Medulla oblongata (tissue), 1 donor: ENCODE results near the gene ZMYND8.
"Not testable (repeated sequence)": the region's sequence is repeated elsewhere in the genome, so short reads cannot be mapped to it uniquely, and the experiment has no call there.

Experiments used
- DNase-seq: peaks from one replicate; pipeline ENCODE4 v3.0.0-alpha.2; 2015; ENCODE audit errors: extremely low spot score

Gene ZMYND8

DNA sequence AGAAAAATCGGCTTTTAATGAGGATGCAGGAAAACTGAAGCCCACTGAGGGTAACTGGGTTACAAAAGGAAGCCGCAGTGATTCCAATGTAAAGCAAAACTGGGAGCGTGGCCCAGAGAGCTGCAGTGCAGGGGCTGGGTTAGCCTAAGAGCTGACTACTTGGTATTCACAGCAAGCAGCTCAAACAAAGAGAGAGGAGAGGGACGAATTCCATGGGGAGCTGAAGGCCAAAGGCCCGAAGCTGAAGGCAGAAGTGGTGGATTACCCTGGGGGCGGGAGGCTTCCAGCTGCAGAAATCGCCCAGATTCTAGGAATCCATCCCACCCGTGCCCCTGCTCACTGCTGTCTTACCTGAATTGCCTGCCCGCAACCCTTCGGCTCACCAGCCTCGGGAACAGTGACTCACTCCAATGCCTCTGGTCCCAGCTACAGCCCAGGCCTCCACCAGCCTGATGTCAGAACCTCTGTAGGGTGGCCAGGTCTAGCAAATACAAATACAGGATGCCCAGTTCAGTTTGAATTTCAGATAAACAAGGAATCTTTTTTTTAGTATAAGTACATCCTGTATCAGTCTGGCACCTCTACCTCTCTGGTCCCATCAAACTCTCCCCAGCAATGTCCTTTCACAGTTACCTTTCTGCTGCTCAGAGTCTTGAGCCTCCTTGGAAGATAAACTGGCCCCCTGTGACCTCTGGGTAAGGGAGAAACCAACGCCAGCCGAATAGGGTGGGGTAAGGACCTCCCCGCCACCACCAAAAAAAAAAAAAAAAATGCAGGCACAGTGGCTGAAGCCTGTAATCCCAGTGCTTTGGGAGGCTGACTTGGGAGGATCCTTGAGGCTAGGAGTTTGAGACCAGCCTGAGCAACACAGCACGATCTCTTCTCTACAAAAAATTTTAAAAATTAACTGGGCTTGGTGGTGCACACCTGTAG is 14.6 kb upstream of the ZMYND8 start:
- DNase-seq, result no peak

DNA sequence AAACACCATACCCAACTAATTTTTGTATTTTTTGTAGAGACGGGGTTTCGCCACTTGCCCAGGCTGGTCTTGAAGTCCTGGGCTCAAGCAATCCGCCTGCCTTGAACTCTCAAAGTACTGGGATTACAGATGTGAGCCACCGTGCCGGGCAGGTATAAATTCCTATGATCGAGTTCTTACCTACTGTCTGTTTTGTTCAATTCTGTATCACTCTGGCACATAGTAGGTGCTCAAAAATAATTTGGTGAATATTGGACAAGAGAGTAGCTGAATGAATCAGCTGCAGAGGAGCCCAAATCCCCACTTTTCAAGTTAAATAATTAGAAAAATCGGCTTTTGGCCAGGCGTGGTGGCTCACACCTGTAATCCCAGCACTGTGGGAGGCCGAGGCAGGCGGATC is 13.7 kb upstream of the ZMYND8 start:
- no peak for DNase-seq

DNA sequence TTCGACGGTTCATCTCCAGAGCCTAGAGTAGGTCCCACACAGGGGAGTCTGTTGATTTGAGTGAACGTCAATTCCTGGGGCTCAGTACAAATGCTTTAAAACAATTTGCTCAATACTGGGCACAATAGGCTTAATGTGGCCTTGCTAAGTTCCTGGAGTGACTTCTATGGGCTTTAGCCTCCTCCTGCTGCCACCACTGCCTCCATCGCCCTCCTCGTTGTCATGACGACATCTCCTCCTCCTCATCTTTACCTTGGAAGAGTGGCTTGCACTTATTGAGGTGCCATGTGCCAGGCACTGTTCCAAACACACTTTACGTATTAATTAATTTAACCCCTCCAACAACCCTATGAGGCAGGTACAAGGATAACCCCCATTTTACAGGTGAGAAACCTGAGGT is 11.8 kb upstream of the ZMYND8 start:
- DNase-seq, result no peak

DNA sequence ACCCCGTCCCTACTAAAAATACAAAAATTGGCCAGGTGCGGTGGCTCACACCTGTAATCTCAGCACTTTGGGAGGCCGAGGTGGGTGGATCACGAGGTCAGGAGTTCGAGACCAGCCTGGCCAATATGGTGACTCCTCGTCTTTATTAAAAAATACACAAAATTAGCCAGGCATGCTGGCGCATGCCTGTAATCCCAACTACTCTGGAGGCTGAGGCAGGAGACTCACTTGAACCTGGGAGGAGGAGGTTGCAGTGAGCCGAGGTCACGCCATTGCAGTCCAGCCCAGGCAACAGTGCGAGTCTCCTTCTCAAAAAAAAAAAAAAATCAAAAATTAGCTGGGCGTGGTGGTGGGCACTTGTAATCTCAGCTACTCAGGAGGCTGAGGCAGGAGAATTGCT is 9.8 kb upstream of the ZMYND8 start:
- not testable (repeated sequence) for DNase-seq

DNA sequence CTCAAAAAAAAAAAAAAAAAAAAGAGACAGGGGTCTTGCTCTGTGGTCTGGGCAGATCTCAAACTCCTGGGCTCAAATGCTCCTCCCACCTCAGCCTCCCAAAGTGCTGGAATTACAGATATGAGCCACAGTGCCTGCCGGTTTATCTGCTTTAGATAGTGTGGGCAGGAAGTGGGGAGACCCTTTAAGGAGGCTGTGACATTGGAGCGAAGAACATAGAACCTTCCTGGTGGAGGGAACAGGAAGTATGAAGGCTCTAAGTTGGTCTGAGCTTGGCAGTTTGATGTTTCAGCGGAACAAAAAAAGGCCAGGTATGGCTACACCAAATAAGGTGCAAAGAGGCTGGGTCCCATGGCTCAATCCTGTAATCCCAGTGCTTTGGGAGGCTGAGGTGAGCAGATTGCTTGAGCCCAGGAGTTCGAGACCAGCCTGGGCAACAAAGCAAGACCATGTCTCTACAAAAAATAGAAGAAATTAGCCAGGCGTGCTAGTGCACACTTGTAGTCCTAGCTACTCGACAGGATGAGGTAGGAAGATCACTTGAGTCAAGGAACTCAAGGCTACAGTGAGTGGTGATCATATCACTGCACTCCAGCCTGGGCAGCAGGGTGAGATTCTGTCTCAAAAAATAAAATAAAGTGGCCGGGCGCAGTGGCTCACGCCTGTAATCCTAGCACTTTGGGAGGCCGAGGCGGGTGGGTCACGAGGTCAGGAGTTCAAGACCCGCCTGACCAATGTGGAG is 8.7 kb upstream of the ZMYND8 start:
- DNase-seq, result no peak

DNA sequence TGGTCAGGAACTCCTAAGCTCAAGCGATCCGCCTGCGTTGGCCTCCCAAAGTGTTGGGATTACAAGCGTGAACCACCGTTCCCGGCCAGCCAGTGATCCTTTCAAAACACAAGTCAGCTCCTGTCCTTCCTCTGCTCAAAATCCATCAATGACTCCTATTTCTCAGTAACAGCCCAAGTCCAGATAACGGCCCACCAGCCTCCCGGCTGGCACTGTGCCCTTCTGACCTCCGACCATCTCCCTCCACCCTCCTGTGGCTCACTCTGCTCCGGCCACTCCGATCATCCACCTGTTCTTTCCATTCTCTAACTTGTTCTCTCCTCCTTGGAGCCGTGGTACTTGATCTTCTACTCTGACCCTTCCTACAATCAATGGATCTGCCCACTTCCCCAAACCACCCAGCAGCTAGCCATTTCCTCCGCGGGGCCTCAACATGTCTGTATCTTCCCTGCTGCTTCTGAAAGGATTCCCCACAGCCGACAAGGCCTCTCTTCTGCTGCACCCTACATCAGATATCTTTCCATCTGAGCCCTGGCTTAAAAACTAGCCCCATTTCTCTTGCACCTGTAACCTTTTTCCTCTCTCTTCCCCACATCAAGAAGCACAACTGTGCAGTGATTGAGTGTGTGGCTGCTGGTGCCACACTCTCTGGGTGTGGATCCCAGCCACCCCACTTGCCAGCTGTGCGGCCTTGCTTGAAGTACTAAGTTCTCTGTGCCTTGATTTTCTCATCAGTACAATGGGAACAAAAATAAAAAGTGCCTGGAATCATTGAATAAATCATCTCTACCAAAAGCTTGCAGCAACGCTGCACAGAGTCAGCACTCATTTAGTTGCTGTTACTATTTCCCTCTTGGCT is 6.1 kb upstream of the ZMYND8 start:
- no peak for DNase-seq

DNA sequence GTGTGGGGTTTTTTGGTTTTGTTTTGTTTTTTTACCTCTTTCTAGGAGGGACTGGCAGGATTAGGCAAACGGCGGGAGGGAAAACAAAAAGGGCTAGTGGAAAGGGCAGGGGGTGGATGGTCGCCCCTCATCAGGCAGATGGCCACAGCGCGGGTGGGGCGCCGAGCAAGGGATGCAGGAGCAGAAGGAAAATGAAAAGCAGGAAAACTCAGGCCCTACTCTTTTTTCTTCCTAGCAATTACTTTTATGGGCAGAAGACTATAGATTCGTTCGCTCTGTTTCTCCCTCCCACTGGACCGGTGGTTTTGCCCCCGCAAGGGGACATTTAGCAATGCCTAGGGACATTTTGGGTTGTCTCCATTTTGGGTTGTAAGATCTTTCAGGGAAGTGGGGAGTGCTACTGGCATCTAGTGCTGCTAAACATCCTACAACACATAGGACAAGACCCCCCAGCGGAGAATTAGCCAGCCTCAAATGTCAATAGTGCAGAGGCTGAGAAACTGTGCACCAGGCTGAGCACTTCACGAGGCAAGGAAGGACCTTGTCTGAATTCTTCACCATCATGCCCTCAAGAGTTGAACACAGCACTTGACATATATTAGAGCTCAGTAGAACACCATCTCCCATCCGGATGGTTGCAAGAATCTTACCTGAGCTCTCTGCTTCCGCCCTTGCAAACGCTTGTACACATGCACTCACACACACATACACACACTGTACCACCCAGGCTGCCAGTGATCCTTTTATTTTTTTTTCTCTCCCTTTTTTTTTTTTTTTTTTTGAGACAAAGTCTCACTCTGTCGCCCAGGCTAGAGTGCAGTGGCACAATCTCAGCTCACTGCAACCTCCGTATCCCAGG is 4.8 kb upstream of the ZMYND8 start:
- peak; percentile 22 for DNase-seq

DNA sequence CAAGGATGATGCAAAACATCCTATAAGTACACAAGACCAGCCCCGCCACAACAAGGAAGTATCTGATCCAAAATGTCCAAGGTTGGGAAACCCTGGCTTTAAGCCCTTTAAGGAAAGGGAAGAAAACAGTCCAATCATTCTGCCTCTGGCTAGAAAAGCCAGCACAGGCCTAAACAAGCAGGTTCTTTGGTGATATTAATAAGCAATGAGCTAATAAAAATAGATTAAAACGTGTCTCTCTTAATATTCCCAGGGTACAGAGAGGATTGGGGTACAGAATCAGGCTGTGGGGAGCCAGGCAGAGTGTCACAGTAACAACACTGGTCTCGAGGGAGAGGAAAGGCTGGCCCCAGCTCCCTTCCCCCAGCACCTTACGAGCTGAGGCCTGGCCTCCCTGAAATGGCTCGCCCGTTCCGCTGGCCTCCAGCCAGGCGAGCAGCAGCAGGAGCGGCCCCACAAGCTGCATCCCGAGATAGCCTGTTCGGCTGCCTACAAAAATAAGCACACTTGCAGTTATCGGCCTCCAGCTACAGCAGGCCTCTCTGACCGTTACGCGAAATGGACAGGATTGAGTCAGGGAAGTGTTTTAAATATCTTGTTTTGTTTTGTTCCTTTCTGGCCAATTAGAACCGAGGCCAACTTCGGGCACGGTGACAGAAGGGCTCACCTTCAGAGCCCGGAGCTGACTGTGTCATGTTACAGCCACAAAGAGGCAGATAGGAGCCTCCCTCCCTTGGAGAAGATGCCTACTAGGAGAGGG is 4.0 kb upstream of the ZMYND8 start:
- DNase-seq, result peak; percentile 73

DNA sequence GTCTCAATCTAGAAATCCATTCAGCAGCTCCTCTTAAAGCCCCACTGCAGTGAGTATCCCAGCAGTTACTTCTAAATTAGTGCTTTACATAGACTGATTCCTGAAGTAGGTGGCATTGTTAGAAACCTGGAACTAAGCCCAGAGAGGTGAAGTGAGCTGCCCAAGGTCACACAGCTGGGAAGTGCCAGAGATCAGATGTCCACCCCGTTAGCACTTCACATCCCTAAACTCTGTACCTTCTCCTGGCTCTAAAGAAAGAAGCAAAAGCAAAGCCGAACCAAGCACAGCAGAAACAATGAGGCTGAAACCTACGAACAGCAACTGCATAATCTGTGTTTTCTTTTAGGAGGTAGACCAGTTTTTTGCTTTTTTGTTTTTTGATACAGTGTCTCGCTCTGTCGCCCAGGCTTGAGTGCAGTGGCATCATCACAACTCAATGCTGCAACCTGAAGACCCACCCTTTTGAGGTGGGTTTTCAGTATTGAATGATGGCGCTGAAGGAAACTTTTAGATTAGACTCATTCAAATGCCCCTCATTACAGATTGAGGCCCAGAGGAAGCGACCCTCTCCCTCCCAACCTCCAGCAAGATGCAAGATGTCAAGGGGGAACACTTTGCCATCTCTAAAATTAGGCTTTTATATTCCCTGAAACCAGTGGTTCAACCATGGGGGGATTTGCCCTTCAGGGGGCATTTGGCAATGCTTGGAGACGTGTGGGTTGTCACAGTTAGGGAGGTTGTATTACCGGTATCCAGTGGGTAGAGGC is 3.2 kb upstream of the ZMYND8 start:
- DNase-seq, result no peak

DNA sequence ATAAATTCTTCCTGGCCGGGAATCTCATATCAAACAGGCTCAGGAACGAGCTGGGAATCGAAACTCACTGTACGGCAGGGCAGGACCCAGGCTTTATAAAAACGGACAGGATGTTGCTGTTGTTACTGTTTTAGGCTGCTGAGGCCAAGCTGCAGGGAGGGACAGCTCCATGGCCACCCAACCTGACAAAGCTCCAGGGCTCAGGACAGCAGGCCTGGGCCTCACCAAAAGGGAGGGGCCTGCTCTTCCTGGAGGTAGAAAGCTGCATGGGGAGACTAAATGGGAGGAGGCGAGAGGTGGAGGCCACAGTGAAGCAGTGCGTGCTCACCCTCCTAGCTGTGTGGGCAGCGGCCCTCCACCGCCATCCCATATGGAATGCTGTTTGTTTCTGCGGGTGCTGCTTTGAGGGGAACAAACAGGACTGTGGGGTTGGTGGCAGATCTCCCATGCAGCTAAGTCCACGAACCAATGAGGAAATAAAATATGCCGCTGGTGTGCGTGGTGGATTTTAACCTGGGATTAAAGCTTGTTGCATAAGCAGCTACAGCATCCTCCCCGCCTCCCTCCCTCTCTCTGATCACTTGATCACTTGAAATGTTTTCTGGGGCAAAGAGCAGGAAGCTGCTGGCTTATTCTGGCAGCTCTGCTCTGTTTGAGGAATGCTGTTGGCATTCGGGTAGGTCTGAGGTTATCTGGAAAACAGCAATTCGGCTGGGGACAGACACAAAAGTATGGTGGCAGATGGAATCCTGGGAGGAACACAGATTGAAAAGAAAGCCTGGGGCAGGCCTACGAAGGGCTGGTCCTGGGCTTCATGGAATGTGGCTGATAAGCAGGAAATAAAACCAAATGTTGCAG is 2.4 kb upstream of the ZMYND8 start:
- peak; percentile 96 for DNase-seq

DNA sequence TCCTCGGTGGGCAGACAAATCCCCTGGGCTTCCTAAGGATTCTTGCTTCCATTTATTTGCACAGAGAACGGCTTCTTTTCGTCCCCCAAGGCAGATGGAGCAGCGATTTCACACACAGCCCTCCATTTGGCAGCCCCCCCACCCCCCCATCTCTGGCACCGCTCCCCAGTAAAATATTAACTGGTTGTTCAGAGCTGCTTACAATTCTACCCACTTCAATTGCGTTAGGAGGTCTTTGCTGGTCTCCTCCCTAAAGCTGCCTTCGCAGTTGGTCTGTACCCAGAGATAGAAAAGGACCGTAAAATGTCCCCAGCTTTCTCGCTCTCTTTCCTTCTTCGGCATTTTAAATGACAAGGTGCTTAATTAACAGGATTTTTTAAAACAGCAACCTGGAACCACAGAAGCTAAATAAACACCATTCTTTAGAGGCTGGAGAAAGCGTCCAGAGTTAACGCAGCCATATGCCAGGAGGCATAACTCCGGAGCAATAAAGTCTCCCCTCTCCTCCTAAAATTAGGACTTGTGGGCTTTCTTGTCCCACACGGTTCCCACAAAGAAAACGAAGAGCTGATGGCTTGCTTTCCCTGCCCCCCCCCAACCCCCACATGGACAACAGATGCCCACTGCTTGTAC is 1.7 kb upstream of the ZMYND8 start:
- DNase-seq, result peak; percentile 43

DNA sequence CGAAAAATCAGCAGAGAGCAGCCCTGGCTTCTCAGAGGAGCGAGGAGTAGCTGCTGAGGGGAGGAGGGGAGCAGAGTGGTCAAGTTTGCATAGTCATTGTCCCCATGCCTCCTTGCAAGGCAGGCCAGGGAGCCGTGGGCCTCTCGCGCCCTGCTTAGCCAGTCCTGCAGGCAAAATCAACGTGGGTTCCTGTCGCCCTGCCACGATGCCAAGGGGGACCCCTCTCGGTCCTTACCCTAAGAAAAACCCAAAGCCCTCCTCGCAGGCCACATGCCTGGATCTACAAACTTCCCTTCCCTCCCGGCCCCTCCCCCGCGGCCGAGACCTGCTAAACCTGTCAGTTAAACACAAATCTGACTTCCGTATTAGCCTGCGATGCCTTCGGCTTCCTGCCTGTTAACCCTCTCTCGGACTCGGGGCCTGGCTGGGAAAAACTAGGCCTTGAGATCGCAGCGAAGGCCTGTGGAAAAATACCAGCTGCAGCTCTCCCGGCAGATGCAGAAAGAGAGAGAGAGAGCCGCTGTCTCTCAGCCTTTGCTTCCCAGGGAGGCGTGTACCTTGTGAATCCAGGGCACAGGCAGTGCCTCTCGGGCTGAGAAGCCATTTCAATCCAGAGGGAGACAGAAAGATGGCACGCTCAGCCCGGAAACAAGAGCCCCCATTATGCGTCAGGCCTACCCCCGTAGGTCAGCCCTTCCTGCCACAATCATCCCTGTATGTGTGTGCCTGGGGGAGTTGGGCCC is 968 bp upstream of the ZMYND8 start:
- peak; percentile 84 for DNase-seq

DNA sequence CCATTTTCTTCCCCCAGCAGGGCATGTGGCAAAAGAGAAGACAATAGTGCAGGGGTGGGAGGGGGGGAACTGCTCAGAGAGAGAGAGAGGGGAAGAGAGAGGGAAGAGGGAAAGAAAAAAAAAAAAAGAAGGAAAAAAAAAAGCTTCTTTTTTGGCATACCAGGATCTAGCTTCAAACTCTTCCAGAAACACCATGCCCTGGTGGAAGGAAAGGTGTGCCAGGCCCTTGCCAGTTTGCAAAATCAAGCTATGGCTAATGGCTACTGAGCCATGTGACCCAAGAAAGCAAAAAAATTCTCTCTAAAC is 326 bp downstream of the ZMYND8 start:
- no peak for DNase-seq

DNA sequence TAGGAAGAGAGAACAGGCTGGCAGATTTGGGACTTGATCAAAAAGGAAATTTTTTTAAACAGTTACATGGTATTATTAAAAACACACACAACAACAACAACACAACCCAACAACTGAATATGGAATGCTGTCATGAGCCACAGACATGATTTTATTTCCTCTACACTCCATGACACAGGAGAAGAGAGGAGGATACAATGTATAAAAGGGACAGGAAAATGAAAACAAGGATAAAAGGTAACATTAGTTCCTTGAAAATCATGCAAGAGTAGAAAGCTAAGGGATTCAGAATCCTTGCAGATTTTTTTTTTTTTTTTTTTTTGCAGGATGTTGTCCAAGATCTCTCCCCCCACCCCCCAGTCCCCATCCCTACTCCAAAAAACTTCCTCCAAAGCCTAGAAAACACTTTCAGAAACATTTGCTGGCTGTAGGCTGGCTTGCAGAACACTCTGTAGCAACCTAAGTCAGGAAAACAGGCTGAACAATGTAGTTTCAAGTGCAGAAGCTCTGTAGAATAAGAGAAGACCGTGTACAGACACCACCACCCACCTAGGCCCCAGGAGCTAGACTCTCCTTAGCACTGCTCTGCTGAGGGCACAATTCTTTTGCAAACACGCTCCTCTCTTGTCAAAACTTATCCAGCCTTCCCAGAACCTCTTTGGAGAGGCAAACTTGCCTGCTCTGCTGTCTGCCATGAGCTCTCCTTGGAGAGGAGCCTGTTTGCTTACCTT is 845 bp downstream of the ZMYND8 start:
- DNase-seq, result peak; percentile 64

DNA sequence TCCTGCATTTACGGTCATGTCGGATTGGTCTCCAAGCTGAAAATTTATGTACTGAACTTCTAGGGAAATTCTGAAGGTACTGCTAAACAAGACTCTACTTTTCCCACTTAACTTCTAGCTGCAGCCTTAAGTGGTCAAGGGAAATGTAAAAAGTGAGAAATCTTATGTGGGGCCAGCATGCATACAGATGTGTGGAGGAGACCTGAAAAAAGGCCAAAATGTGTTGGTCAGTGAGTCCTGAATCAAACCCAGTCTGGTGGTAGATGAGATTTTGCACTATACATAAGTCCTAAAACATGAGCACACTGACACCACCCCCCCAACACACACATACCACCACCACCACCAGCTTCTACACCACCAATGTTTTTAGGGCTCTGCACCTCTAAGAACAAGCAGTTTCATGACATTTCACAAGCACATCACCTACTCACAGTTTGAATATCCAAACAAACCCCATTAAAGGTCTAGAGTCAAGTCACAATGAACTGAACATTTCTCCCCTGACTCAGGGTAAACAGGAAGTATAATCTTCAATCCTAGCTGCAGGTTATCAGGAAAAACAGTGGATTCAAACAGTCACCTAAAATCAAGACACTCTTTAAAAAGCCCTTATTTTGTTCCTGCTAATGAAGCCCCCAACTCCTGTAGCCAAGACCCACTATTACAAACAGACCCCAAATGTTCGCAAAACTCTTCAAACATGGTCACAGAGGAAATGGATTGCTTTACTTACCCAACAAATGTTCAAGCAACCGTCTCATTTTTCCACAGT is 1.6 kb downstream of the ZMYND8 start:
- peak; percentile 70 for DNase-seq

DNA sequence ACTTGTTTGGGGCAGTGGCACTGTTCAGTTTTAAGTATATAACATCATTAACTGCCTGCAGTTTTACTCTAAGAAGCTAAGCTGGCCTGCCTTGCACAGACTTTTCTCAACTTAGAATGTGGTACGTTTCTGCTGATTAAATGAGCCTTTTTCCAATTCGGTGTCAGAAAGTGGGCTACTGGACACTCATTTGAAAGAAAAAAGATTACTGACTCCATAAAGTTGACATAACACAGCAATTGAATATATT is 2.1 kb downstream of the ZMYND8 start:
- DNase-seq, result no peak
